ENCODE results near the gene SAMD4B.
A peak's percentile ranks its signal among the peaks of the same experiment; 100 is the strongest.

The SAMD4B gene

DNA sequence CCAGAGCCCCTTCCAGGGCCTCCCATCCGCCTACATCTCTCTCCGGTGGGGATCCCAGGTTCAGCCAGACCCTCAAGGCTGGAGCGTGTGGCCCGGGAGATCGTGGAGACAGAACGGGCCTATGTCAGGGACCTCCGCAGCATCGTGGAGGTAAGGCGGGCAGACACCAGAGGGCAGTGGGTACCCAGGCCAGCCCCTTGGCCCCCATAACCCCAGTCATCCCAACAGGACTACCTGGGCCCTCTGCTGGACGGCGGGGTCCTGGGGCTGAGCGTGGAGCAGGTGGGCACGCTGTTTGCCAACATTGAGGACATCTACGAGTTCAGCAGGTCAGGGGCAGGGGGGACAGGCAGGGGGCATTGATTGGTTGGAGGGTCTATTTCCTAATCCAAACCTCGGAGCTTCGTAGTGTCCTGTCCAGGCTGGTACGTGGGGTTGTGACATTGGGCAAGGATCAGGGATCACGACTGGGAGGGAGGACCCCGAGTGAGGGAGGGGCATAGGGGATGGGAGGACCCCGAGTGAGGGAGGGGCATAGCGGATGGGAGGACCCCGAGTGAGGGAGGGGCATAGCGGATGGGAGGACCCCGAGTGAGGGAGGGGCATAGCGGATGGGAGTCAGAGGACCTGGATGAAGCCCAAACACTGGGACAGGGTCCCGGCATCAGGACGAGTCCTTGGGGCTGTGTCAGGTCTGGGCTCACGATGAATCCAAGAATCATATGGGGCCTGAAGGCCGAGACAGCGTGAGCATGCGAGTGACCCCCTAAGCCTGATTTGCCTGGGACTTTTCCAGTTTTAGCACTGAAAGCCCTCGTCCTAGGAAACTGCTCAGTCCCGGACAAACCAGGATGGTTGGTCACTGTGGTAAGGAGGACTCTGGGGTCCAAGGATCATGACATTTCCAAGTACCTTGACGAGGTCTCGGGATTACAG lies 73.2 kb downstream of the SAMD4B start:
- no peak for DNase-seq
- in situ Hi-C loops (cut with MboI; ENCODE audit: low pct_unique_long_range_greater_than_20kb, low sequenced_read_pairs) = no loop called here

DNA sequence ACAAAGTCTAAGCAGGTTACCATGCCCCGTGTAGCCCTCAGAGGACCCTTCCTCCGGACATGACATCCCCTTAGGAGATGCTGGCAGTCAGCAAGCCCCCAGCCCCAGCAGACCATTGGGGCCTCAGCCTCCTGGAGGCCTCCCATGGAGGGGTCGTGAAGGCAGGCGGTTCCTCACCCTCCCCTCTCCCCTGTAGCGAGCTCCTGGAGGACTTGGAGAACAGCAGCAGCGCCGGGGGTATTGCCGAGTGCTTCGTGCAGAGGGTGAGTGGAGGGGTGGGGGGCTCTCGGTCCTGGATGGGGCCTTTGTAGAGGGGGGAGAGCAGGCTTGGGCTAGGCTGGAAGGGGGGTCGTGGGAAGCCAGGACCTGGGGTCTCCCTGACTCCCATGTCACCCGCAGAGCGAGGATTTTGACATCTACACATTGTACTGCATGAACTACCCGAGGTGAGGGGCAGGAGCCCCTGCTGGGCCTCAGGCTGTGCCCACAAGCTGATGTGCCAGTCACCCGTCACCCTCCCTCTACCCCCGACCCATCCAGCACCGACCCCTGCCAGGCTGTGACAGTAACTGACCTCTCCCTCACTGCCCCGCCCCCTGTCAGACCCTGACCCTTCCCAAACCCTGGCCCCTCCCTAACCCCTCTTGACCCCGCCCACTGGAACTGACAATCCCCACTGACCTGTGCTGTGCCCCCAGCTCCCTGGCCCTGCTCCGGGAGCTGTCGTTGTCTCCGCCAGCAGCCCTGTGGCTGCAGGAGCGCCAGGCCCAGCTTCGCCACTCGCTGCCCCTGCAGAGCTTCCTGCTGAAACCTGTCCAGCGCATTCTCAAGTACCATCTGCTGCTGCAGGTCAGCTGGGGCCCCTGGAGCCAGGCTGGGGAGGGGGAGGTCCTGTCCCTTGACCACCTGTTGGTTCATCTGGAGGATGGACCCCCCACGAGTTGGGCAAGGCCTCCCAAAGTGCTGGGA lies 74.2 kb downstream of the SAMD4B start:
- no peak for DNase-seq
- in situ Hi-C loops (cut with MboI; ENCODE audit: low pct_unique_long_range_greater_than_20kb, low sequenced_read_pairs) = no loop called here

DNA sequence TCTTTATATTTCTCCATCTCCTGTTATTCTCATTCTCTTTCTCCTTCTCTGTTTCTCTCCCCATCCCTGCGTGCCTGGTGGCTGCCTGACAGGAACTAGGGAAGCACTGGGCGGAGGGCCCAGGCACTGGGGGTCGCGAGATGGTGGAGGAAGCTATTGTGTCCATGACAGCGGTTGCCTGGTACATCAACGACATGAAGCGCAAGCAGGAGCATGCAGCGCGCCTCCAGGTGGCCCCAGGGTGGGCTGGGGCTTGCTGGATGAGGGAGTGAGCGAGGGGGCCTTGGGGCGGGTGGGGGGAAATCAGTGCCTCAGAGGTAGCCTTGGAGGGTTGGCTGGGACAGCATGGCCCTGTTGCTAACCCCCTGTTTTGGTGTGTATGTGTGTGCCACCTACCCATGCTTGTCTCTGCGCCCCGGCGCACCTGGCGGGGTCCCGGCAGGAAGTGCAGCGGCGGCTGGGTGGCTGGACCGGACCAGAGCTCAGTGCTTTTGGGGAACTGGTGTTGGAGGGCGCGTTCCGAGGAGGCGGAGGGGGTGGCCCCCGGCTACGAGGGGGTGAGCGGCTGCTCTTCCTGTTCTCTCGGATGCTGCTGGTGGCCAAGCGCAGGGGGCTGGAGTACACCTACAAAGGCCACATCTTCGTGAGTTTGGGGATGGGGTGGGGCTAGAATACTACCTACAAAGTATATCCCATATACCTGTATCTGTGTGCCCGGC lies 75.4 kb downstream of the SAMD4B start:
- in situ Hi-C loops (cut with MboI; ENCODE audit: low pct_unique_long_range_greater_than_20kb, low sequenced_read_pairs) = no loop called here
- no peak for DNase-seq

DNA sequence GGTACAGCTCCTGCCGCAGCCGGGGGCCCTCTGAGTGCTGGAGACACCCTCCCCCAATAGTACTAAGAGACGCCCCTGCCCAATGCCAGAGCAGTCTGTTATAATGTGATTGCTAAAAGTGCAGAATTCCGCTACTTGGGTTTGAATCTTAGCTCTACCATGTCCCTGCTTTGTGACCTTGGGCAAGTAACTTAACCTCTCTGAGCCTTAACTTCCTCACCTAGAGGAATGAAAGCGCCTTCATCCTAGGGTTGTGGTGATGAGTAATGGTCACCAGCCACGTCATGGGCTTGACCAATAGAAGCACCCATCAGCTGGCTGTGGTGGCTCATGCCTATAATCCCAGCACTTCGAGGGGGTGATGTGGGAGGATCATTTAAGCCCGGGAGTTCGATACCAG lies 76.8 kb downstream of the SAMD4B start:
- no peak for DNase-seq
- in situ Hi-C loops (cut with MboI; ENCODE audit: low pct_unique_long_range_greater_than_20kb, low sequenced_read_pairs) = no loop called here

DNA sequence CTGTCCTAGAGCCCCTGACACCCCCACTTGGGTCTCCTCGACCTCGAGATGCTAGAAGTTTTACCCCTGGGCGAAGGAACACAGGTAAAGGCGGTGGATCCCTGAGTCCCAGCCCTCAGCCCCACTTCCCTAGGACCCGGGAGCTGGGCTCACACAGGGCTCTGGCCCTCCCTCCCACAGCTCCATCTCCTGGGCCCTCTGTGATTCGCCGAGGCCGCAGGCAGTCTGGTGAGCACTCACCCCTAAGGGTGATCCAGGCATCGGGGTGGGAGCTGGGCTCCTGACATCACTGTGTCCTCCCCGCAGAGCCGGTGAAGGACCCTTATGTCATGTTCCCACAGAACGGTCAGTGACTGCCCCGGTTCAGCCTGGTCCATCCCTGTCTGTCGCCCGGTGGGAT lies 78.5 kb downstream of the SAMD4B start:
- DNase-seq = no peak
- in situ Hi-C loops (cut with MboI; ENCODE audit: low pct_unique_long_range_greater_than_20kb, low sequenced_read_pairs) = no loop called here

DNA sequence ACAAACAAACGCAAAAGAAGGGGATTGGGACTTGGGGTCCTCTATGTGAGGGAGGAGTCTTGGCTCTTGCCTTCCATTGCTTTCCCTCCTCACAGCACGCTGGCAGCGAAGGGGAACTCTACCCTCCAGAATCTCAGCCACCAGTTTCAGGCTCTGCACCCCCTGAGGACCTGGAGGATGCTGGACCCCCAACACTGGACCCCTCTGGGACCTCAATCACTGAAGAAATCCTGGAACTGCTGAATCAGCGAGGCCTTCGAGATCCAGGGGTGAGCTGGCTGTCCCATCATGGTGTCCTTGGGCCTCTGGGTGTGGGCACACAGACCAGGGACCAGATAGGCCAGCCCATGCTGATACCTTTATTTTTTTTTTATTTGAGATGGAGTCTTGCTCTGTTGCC lies 79.8 kb downstream of the SAMD4B start:
- no peak for DNase-seq
- in situ Hi-C loops (cut with MboI; ENCODE audit: low pct_unique_long_range_greater_than_20kb, low sequenced_read_pairs) = no loop called here

DNA sequence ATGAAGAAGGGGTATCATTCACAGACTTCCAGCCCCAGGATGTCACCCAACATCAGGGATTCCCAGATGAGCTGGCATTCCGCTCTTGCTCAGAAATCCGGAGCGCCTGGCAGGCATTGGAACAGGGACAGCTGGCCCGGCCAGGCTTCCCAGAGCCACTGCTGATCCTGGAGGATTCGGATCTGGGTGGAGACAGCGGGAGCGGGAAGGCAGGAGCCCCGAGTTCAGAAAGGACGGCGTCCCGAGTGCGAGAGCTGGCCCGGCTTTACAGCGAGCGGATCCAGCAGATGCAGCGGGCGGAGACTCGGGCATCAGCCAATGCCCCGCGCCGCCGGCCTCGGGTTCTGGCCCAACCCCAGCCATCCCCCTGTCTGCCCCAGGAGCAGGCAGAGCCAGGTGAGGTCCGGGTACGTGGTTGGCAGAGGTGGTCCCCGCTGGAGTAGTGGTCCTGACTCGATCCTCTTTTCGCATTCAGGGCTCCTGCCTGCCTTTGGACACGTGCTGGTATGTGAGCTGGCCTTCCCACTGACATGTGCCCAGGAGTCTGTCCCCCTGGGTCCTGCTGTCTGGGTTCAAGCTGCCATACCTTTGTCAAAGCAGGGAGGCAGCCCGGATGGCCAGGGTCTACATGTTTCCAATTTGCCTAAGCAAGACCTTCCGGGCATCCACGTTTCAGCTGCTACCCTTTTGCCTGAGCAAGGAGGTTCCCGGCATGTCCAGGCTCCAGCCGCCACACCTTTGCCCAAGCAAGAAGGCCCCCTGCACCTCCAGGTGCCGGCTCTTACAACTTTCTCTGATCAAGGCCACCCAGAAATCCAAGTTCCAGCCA lies 81.3 kb downstream of the SAMD4B start:
- in situ Hi-C loops (cut with MboI; ENCODE audit: low pct_unique_long_range_greater_than_20kb, low sequenced_read_pairs) = no loop called here
- DNase-seq = no peak

DNA sequence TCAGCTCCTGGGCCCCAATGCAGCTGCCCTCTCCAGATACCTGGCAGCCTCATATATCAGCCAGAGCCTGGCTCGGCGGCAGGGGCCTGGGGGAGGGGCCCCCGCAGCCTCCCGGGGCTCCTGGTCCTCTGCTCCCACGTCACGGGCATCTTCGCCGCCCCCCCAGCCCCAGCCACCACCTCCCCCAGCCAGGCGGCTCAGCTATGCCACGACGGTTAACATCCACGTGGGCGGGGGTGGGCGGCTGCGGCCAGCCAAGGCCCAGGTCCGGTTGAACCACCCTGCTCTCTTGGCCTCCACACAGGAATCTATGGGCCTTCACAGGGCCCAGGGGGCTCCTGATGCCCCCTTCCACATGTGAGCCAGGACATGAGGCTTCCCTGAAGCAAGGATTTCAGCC lies 82.7 kb downstream of the SAMD4B start:
- no peak for DNase-seq
- in situ Hi-C loops (cut with MboI; ENCODE audit: low pct_unique_long_range_greater_than_20kb, low sequenced_read_pairs) = no loop called here

DNA sequence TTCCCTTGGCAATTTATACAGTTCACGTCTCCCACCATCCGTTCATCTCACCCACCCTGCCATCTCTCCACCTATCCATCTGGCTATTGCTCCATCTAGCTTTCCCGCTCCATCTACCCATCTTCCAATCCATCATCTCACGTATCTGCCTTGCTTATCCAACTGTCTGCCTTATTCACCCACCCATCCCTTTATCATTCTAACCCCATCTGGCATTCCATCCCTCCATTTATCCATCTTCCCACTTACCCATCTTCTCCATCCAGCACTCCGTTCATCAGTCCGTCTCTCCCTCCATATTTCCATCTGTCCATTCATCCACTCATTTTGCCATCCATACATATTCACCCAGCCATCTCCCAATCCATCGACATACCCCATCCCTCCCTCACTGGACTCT lies 83.5 kb downstream of the SAMD4B start:
- in situ Hi-C loops (cut with MboI; ENCODE audit: low pct_unique_long_range_greater_than_20kb, low sequenced_read_pairs) = no loop called here
- no peak for DNase-seq

DNA sequence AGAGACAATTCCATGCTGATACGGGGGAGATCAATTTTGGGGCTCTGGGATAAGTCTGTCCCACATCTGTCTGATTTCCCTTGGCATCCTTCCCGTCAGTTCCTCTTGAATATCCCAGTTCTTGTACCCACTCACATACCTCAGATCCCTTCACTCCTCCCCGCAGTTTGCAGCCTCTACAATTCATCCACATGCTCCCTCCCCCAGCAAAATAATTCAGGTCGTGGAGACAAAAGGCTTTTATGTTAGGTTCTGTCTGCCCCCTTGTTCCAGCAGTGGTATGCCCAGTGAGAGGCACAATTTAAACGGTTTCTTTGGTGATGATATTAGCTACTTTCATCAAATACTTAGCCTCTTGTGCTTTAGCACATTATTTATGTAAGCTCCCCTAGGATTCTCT lies 83.9 kb downstream of the SAMD4B start:
- no peak for DNase-seq
- in situ Hi-C loops (cut with MboI; ENCODE audit: low pct_unique_long_range_greater_than_20kb, low sequenced_read_pairs) = no loop called here

DNA sequence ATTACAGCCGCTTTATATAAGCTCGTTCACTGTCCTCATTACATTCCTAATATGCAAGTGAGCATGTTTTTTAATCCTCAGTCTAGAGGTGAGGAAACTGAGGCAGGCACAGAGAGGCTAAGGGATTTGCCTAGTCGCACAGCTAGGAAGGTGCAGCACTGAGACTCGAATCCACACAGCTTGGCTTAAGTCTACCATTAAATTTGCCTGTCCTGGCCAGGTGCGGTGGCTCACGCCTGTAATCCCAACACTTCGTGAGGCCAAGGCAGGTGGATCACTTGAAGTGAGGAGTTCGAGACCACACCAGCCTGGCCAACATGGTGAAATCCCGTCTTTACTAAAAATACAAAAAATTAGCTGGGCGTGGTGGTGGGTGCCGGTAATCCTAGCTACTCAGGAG lies 85.5 kb downstream of the SAMD4B start:
- DNase-seq = no peak
- in situ Hi-C loops (cut with MboI; ENCODE audit: low pct_unique_long_range_greater_than_20kb, low sequenced_read_pairs) = no loop called here

DNA sequence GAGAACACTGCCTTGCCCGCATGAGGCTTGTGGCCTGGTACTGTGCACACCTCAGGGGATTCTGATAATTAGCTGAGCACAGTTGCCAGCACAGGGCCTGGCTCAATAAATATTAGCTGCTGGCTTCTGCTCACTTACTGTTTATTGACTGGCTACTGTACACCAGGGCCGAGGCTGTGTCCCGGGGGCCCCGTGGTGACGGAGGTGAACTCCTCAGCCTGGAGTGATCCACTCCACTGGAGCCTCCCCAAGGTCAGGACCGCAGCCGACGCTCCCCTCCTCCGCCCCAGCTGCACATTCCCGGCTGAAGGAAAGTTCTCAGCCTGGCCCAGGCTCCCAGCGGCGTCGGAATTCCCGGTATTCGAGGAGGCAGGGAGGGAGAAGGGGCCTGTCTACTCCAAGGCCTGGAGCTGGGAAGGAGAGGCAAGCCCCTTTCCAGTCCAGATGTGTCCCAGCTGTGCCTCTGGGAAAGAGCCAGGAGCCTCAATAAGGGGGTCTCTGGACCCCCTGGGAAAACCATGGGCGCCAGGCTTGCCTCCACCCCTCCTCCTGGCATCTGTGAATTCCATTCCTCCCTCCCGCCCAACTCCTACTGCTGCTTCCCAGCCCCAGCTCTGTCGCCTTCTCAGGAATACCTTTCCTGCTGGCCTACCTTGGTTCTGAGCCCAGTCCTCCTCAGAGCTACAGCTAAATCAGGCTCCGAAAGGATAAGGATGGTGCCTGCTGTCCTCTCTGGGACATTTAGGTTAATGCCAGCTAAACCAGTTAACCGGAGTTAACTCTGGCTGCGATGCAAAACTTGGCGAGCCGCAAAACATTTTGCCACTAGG lies 86.3 kb downstream of the SAMD4B start:
- no peak for DNase-seq
- in situ Hi-C loops (cut with MboI; ENCODE audit: low pct_unique_long_range_greater_than_20kb, low sequenced_read_pairs) = no loop called here

DNA sequence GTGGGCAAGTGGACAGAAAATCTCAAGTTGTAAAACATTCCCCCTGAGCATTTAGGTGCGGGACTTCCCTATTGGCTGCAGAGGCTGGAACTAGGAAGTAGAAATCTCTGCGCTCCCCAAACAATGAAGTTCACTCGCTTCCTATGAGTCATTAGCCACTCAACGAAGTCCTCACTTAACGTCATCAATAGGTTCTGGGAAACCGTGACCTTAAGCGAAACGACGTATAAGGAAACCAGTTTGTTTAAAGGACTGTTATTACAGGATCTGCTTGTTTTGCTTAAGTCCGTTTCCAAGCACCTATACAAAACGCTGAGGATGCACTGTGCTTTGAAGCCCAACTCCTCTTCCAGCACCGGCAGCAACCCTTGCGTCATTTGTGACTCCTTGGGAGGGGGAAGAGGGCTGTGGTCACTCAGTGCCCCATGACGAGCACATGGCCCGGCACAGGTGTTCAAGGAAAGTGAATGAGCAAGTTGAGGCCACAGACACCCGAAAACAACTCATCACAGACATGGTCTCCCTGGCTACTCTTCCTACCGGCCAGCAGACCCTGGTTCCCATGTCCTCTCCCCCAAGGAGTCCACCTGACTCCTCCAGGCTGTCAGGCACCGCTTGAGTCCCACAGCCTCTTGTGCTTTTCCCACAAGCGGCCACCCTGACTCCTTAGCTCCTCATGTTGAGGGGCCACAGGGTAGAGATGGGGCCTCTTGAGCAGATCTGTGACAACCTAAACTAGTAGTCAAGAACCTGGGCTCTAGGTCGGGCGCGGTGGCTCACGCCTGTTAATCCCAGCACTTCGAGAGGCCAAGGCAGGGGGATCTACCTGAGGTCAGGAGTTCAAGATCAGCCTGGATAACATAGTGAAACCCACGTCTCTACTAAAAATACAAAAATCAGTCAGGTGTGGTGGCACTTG lies 88.7 kb downstream of the SAMD4B start:
- in situ Hi-C loops (cut with MboI; ENCODE audit: low pct_unique_long_range_greater_than_20kb, low sequenced_read_pairs) = no loop called here
- peak; percentile 89 for DNase-seq

DNA sequence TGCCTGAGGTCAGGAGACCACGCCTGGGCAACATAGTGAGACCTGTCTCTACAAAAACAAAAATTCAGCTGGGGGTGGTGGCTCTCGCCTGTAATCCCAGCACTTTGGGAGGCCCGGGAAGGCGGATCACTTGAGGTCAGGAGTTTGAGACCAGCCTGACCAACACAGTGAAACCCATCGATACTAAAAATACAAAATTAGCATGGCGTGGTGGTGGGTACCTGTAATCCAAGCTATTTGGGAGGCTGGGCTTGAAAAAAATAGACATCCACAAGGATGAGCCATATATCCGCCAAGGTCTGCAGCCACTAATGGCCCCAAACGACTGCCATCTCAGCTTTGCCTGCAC lies 90.4 kb downstream of the SAMD4B start:
- in situ Hi-C loops (cut with MboI; ENCODE audit: low pct_unique_long_range_greater_than_20kb, low sequenced_read_pairs) = no loop called here
- no peak for DNase-seq

DNA sequence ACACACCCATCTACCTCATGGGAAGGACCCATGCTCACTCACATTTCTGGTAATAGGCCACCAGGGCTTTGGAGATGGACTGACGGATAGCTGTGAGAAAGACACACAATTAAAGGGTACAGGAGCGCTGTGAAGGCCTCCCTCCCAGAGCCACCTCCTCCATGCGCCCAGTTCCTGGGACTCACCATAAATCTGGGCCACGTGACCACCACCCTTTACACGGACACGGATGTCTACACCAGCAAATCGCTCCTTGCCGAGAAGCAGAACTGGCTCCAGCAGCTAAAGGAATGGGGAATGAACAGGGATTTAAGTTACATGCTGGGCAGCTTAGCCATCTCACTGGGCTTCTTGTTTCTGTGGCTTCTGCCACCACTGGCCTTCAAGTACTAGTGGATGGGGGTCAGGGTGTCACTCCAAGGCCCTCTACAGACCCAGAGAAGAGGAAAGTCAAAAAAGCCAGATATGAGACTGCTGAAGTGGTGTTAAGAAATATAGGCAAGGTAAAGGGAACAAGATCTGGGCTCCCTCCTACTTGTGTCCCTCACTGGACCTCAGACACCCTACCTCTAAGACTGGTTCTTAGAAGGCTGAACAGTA lies 91.4 kb downstream of the SAMD4B start:
- in situ Hi-C loops (cut with MboI; ENCODE audit: low pct_unique_long_range_greater_than_20kb, low sequenced_read_pairs) = no loop called here
- no peak for DNase-seq

DNA sequence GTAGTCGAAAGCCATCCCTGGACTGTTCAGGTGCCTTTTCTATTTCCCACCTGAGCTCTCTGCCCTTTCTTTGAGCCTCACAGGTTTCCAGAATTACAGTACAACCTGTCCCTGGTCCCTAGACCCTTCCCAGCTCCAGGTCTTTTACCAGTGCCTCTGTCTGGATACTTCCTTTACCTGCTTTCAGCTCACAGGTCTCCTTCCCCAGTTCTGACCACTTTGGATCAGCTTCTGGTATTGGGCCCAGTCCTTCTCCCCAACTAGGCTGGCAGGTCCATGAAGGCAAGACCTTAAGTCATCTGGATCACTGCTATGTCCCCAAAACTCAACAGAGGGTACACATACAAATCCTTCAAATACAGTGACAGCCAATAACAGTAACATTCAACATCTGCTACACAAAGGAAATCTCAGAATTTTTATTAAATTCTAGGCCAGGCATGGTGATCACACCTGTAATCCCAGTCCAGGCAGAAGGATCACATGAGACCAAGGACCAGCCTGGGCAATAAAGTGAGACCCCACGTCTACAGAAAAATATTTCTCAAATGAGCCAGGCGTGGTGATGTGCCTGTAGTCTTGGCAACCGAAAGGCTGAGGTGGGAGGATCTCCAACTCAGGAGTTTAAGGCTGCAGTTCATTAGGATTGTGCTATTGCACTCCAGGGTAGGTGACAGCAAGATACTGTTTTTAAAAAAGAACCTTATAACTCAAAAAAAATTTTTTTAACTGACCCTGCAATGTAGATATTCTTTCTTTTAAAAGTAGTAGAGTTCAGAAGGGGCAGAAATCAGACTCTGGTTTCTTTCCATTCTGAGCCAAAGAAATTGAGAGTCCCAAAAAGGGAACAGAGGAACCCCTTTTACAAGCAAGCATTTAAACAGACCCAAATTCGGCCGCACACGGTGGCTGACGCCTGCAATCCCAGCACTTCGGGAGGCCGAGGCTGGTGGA lies 92.2 kb downstream of the SAMD4B start:
- in situ Hi-C loops (cut with MboI; ENCODE audit: low pct_unique_long_range_greater_than_20kb, low sequenced_read_pairs) = no loop called here
- no peak for DNase-seq
